Panc1 (cell line): ENCODE data around the gene ST3GAL4. TPM values are rescaled to one million over a fixed set of nuclear protein-coding genes. Genes with fewer than 3 reads are reported as not detected.

Source experiments
- ATAC-seq: fragments of 200-7000 bp; cut with Tn5 transposase; 2 replicates; pipeline ENCODE4 v1.9.1; 2020; ENCODE audit warnings: mild to moderate bottlenecking, moderate library complexity
- BruUV-seq: library from RNA; stranded (reverse); fragments of 400-500 nt; replicated peaks from 2 replicates; lab custom pipeline; 2021; lab: Mats Ljungman, UMichigan
- CTCF ChIA-PET: fragments of 300-600 bp; sonication (Branson Sonifier 250); formaldehyde crosslinking; loops from one replicate; lab custom pipeline; 2022; ENCODE audit warnings: antibody characterized with exemption; lab: Charles Lee
- POLR2A ChIA-PET: fragments of 300-600 bp; sonication (Branson Sonifier 250); formaldehyde crosslinking; loops from one replicate; lab custom pipeline; 2022; ENCODE audit warnings: antibody characterized with exemption; lab: Charles Lee
- DNase-seq: peaks from one replicate; pipeline ENCODE4 v3.0.0-alpha.2; 2010; ENCODE audit warnings: low read depth, low spot score
- H3K27ac ChIP-seq: 2 replicates; pipeline ENCODE4 v1.5.1; 2011; ENCODE audit warnings: mild to moderate bottlenecking, low read length, inconsistent platforms
- H3K27me3 ChIP-seq: fragments of 200-500 bp; sonication (Bioruptor generic); 2 replicates; pipeline ENCODE4 v1.6.0; 2014; ENCODE audit warnings: low read length, inconsistent platforms; ENCODE audit not compliant: control insufficient read depth, insufficient read depth
- H3K36me3 ChIP-seq: fragments of 200-500 bp; sonication (Bioruptor generic); 2 replicates; pipeline ENCODE4 v1.5.1; 2014; ENCODE audit warnings: inconsistent platforms, mild to moderate bottlenecking, low read length, moderate library complexity; ENCODE audit not compliant: control insufficient read depth, insufficient read depth
- H3K4me1 ChIP-seq: 2 replicates; pipeline ENCODE4 v1.5.1; 2011; ENCODE audit warnings: inconsistent platforms, mild to moderate bottlenecking, low read length, moderate library complexity; ENCODE audit not compliant: control insufficient read depth, insufficient read depth
- H3K4me3 ChIP-seq, 2 experiments: 2 replicates each; pipeline ENCODE4 v1.5.1; 2011 to 2012; ENCODE audit warnings: low read depth in 2 of 2, low read length in 2 of 2, mild to moderate bottlenecking in 2 of 2, inconsistent platforms in 1 of 2, moderate library complexity in 1 of 2
- H3K9me3 ChIP-seq: fragments of 200-500 bp; sonication (Bioruptor generic); 2 replicates; pipeline ENCODE4 v1.5.1; 2014; ENCODE audit warnings: low read depth, mild to moderate bottlenecking, inconsistent platforms, low read length, moderate library complexity; ENCODE audit not compliant: control insufficient read depth, insufficient read depth
- POLR2AphosphoS5 ChIP-seq: IDR thresholded peaks from 2 replicates; pipeline ENCODE4 v1.6.1; 2012; ENCODE audit warnings: mild to moderate bottlenecking, low read depth, low read length, moderate library complexity
- SIN3A ChIP-seq: IDR thresholded peaks from 2 replicates; pipeline ENCODE4 v1.6.1; 2012; ENCODE audit warnings: low read depth, mild to moderate bottlenecking, low read length, moderate library complexity, borderline replicate concordance; ENCODE audit not compliant: insufficient read depth
- TCF7L2 ChIP-seq: IDR thresholded peaks from 2 replicates; pipeline ENCODE4 v1.6.1; 2011; ENCODE audit warnings: mild to moderate bottlenecking, low read depth, low read length, inconsistent platforms
- in situ Hi-C: cut with HindIII; loops from 2 replicates; pipeline ENCODE4 v1.10.0; 2016; ENCODE audit warnings: low sequenced_read_pairs, low pct_unique_long_range_greater_than_20kb
- intact Hi-C: fragments of 100-400 bp; cut with micrococcal nuclease; formaldehyde crosslinking; loops from one replicate; pipeline ENCODE4 v1.10.0; 2022; ENCODE audit not compliant: unreplicated experiment
- total RNA-seq: library from RNA; stranded (reverse); gene quantifications from one replicate; pipeline ENCODE4 v1.2.1, GENCODE V29; 2021; ENCODE audit not compliant: unreplicated experiment
- TF ChIP-seq, protein P1 (sequence below): fragments of 450-650 bp; IDR thresholded peaks from 2 replicates; pipeline ENCODE4 v1.5.1; 2017; ENCODE audit warnings: mild to moderate bottlenecking
- TF ChIP-seq, protein P2 (sequence below), 2 experiments: IDR thresholded peaks; 2 replicates each; pipeline ENCODE4 v1.6.1; 2011 to 2012; ENCODE audit warnings: low read depth in 2 of 2, control low read depth in 1 of 2, low read length in 1 of 2, mild to moderate bottlenecking in 1 of 2, moderate library complexity in 1 of 2; ENCODE audit not compliant: insufficient read depth in 1 of 2

Gene ST3GAL4
- total RNA-seq, 1 experiment from 2014 or later = 56.6 TPM

DNA sequence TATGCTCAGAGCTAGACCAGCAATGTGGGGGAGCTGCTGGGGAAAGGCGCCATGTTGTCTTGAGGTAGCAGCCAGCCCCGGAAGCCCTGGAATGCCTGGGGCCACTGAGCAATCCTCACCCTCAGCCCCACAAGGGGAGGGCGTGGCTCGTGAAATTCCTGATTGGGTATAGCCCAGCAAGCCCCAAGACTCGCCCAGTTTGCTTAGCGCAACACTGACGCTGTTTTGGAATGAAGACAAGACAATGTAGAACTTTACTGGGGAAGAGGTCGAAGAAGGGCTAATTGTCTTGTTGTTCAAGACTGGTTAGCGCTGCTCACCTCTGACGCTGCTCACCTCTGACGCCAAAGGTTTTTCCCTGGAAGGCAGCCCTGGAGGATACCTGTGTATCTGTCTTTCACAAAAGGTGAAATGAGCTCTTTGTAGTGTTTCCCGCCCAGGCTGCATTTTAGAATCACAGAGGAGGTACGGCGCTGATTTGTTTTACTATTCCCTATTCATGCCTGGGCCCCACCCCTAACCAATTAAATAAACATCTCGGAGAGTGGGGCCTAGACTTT lies 47.6 kb downstream of the ST3GAL4 start:
- H3K27ac ChIP-seq = no peak overlapping the region
- ChIA-PET CTCF (no interaction called here), POLR2A (no interaction called here)
- TF ChIP-seq, protein P1, sequence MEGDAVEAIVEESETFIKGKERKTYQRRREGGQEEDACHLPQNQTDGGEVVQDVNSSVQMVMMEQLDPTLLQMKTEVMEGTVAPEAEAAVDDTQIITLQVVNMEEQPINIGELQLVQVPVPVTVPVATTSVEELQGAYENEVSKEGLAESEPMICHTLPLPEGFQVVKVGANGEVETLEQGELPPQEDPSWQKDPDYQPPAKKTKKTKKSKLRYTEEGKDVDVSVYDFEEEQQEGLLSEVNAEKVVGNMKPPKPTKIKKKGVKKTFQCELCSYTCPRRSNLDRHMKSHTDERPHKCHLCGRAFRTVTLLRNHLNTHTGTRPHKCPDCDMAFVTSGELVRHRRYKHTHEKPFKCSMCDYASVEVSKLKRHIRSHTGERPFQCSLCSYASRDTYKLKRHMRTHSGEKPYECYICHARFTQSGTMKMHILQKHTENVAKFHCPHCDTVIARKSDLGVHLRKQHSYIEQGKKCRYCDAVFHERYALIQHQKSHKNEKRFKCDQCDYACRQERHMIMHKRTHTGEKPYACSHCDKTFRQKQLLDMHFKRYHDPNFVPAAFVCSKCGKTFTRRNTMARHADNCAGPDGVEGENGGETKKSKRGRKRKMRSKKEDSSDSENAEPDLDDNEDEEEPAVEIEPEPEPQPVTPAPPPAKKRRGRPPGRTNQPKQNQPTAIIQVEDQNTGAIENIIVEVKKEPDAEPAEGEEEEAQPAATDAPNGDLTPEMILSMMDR = no peak
- TF ChIP-seq, protein P2, sequence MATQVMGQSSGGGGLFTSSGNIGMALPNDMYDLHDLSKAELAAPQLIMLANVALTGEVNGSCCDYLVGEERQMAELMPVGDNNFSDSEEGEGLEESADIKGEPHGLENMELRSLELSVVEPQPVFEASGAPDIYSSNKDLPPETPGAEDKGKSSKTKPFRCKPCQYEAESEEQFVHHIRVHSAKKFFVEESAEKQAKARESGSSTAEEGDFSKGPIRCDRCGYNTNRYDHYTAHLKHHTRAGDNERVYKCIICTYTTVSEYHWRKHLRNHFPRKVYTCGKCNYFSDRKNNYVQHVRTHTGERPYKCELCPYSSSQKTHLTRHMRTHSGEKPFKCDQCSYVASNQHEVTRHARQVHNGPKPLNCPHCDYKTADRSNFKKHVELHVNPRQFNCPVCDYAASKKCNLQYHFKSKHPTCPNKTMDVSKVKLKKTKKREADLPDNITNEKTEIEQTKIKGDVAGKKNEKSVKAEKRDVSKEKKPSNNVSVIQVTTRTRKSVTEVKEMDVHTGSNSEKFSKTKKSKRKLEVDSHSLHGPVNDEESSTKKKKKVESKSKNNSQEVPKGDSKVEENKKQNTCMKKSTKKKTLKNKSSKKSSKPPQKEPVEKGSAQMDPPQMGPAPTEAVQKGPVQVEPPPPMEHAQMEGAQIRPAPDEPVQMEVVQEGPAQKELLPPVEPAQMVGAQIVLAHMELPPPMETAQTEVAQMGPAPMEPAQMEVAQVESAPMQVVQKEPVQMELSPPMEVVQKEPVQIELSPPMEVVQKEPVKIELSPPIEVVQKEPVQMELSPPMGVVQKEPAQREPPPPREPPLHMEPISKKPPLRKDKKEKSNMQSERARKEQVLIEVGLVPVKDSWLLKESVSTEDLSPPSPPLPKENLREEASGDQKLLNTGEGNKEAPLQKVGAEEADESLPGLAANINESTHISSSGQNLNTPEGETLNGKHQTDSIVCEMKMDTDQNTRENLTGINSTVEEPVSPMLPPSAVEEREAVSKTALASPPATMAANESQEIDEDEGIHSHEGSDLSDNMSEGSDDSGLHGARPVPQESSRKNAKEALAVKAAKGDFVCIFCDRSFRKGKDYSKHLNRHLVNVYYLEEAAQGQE (IDR thresholded peaks at IDR 0.05; ENCODE audit: insufficient read depth in 1 of 2, low read depth in 2 of 2, low read length in 1 of 2) = no peak
- TF ChIP-seq POLR2AphosphoS5 (no peak), SIN3A (no peak), TCF7L2 (no peak)
- H3K27me3 ChIP-seq = no peaks in the 10 kb centered on the region
- DNase-seq = no peak
- intact Hi-C loops (no loop called here), in situ Hi-C loops (no loop called here)
- ATAC-seq = no peak
- BruUV-seq = no TSS peak
- H3K36me3 ChIP-seq = no peaks in the 10 kb centered on the region
- no peak overlapping the region for H3K4me3 ChIP-seq
- no peaks in the 10 kb centered on the region for H3K4me1 ChIP-seq
- H3K9me3 ChIP-seq = no peaks in the 10 kb centered on the region

DNA sequence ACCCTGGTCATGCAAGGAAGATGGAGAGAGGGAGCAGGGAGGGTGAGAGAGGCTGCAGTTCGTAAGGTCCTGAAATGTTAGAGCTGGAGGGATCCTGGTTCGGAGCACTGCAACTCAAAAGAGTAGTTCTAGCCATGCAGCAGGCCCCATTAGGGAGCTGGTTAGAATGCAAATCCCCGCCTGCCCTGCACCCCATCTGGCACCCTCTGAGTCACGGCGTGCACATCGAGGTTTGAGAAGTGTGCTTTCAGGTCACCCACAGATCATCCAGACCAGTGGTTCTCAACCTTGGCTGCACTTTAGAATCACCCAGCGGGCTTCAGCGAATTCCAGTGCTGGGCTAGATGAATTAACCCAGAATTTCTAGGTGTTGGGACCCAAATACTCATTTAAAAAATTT lies 48.2 kb downstream of the ST3GAL4 start:
- Histone ChIP-seq H3K9me3 (no peaks in the 10 kb centered on the region), H3K27ac (no peak overlapping the region), H3K4me1 (no peaks in the 10 kb centered on the region), H3K4me3 (no peak overlapping the region), H3K36me3 (no peaks in the 10 kb centered on the region), H3K27me3 (no peaks in the 10 kb centered on the region)
- ChIA-PET CTCF (no interaction called here), POLR2A (no interaction called here)
- no TSS peak for BruUV-seq
- intact Hi-C loops = no loop called here
- DNase-seq = no peak
- TF ChIP-seq, protein P2 (IDR thresholded peaks at IDR 0.05; ENCODE audit: insufficient read depth in 1 of 2, low read depth in 2 of 2, low read length in 1 of 2) = no peak
- no peak for TF ChIP-seq SIN3A
- TF ChIP-seq, protein P1 = no peak
- TF ChIP-seq TCF7L2 = no peak
- no peak for TF ChIP-seq POLR2AphosphoS5
- in situ Hi-C loops = no loop called here
- ATAC-seq = no peak
